IPS-20b (cell line): ENCODE results near the gene BAIAP2.
"Not testable (repeated sequence)": the region's sequence is repeated elsewhere in the genome, so short reads cannot be mapped to it uniquely, and the experiment has no call there.

Experiments used
- H3K27ac ChIP-seq: one replicate; pipeline ENCODE4 v1.5.1; 2013; ENCODE audit warnings: low read length
- H3K27me3 ChIP-seq: 2 replicates; pipeline ENCODE4 v1.6.1; 2013; ENCODE audit warnings: mild to moderate bottlenecking, low read length, inconsistent platforms; ENCODE audit not compliant: insufficient read depth
- H3K36me3 ChIP-seq: 2 replicates; pipeline ENCODE4 v1.6.1; 2013; ENCODE audit warnings: low read depth, mild to moderate bottlenecking, inconsistent platforms, low read length, moderate library complexity; ENCODE audit not compliant: insufficient read depth
- H3K4me1 ChIP-seq: 2 replicates; pipeline ENCODE4 v1.6.1; 2013; ENCODE audit warnings: mild to moderate bottlenecking, control low read depth, inconsistent platforms, low read length, moderate library complexity; ENCODE audit not compliant: insufficient read depth
- H3K4me3 ChIP-seq: 2 replicates; pipeline ENCODE4 v1.5.1; 2013; ENCODE audit warnings: mild to moderate bottlenecking, low read length, inconsistent platforms
- H3K9ac ChIP-seq: 2 replicates; pipeline ENCODE4 v1.6.1; 2013; ENCODE audit warnings: low read depth, mild to moderate bottlenecking, inconsistent platforms, low read length, moderate library complexity
- H3K9me3 ChIP-seq: 2 replicates; pipeline ENCODE4 v1.6.1; 2013; ENCODE audit warnings: mild to moderate bottlenecking, low read depth, low read length, inconsistent platforms; ENCODE audit not compliant: insufficient read depth

Gene BAIAP2

GRCh38 chr17:81027038-81027437 is 7.9 kb upstream of the BAIAP2 start:
- no peaks in the 10 kb centered on the region for H3K4me1 ChIP-seq
- no peak overlapping the region for H3K4me3 ChIP-seq
- no peaks in the 10 kb centered on the region for H3K9me3 ChIP-seq
- no peak overlapping the region for H3K9ac ChIP-seq
- no peaks in the 10 kb centered on the region for H3K36me3 ChIP-seq
- no peak overlapping the region for H3K27ac ChIP-seq
- H3K27me3 ChIP-seq, result no peaks in the 10 kb centered on the region; the same call in 1 of the 2 replicates

- Histone ChIP-seq H3K27me3 (peaks cover 1% of the 10 kb centered on the region; the same call in 1 of the 2 replicates), H3K36me3 (no peaks in the 10 kb centered on the region), H3K9me3 (no peaks in the 10 kb centered on the region), H3K4me3 (no peak overlapping the region), H3K4me1 (no peaks in the 10 kb centered on the region), H3K27ac (no peak overlapping the region), H3K9ac (no peak overlapping the region)
Measured at GRCh38 chr17:81027591-81028505, 7.1 kb upstream of the BAIAP2 start.

GRCh38 chr17:81028506-81028858 is 6.5 kb upstream of the BAIAP2 start:
- Histone ChIP-seq H3K27me3 (peaks cover 8% of the 10 kb centered on the region), H3K9me3 (no peaks in the 10 kb centered on the region), H3K9ac (no peak overlapping the region), H3K27ac (no peak overlapping the region), H3K4me3 (no peak overlapping the region), H3K36me3 (no peaks in the 10 kb centered on the region), H3K4me1 (no peaks in the 10 kb centered on the region; the same call in 1 of the 2 replicates)

- H3K9me3 ChIP-seq, result no peaks in the 10 kb centered on the region
- no peak overlapping the region for H3K4me3 ChIP-seq
- H3K27me3 ChIP-seq, result peaks cover 16% of the 10 kb centered on the region
- no peaks in the 10 kb centered on the region; the same call in 1 of the 2 replicates for H3K4me1 ChIP-seq
- H3K36me3 ChIP-seq, result no peaks in the 10 kb centered on the region
- H3K9ac ChIP-seq, result no peak overlapping the region
- H3K27ac ChIP-seq, result no peak overlapping the region
Measured at GRCh38 chr17:81029859-81030258, 5.1 kb upstream of the BAIAP2 start.

- not testable (repeated sequence) for H3K4me3 ChIP-seq, H3K27ac ChIP-seq, H3K4me1 ChIP-seq, H3K9ac ChIP-seq, H3K36me3 ChIP-seq, H3K9me3 ChIP-seq
- peaks cover 16% of the 10 kb centered on the region for H3K27me3 ChIP-seq
Measured at GRCh38 chr17:81030312-81030711, 4.6 kb upstream of the BAIAP2 start.

GRCh38 chr17:81030741-81031565 is 4.0 kb upstream of the BAIAP2 start:
- H3K36me3 ChIP-seq, result no peaks in the 10 kb centered on the region
- no peaks in the 10 kb centered on the region for H3K9me3 ChIP-seq
- peaks cover 19% of the 10 kb centered on the region for H3K27me3 ChIP-seq
- H3K9ac ChIP-seq, result no peak overlapping the region
- H3K4me3 ChIP-seq, result no peak overlapping the region
- H3K4me1 ChIP-seq, result no peaks in the 10 kb centered on the region; the same call in 1 of the 2 replicates
- H3K27ac ChIP-seq, result no peak overlapping the region

GRCh38 chr17:81031566-81032550 is 3.1 kb upstream of the BAIAP2 start:
- H3K27me3 ChIP-seq, result peaks cover 28% of the 10 kb centered on the region
- H3K9me3 ChIP-seq, result no peaks in the 10 kb centered on the region
- no peak overlapping the region for H3K9ac ChIP-seq
- no peaks in the 10 kb centered on the region; the same call in 1 of the 2 replicates for H3K4me1 ChIP-seq
- no peak overlapping the region for H3K27ac ChIP-seq
- H3K4me3 ChIP-seq, result no peak overlapping the region
- no peaks in the 10 kb centered on the region for H3K36me3 ChIP-seq

GRCh38 chr17:81032641-81033480 is 2.1 kb upstream of the BAIAP2 start:
- no peaks in the 10 kb centered on the region for H3K9me3 ChIP-seq
- no peaks in the 10 kb centered on the region; the same call in 1 of the 2 replicates for H3K4me1 ChIP-seq
- H3K27ac ChIP-seq, result no peak overlapping the region
- H3K9ac ChIP-seq, result no peak overlapping the region
- no peaks in the 10 kb centered on the region for H3K36me3 ChIP-seq
- peaks cover 31% of the 10 kb centered on the region for H3K27me3 ChIP-seq
- H3K4me3 ChIP-seq, result no peak overlapping the region

- Histone ChIP-seq H3K9ac (peak overlapping the region; percentile 56; the same call in 1 of the 2 replicates), H3K4me3 (peak overlapping the region; percentile 69), H3K27ac (no peak overlapping the region)
Measured at GRCh38 chr17:81033535-81034167, 1.3 kb upstream of the BAIAP2 start.

GRCh38 chr17:81034168-81034777 is 678 bp upstream of the BAIAP2 start:
- H3K4me1 ChIP-seq, result no peaks in the 10 kb centered on the region; the same call in 1 of the 2 replicates
- no peaks in the 10 kb centered on the region for H3K36me3 ChIP-seq
- H3K27ac ChIP-seq, result no peak overlapping the region
- peak overlapping the region; percentile 56; the same call in 1 of the 2 replicates for H3K9ac ChIP-seq
- peaks cover 31% of the 10 kb centered on the region for H3K27me3 ChIP-seq
- no peaks in the 10 kb centered on the region for H3K9me3 ChIP-seq
- H3K4me3 ChIP-seq, result peak overlapping the region; percentile 69

More at GRCh38 chr17:81033535-81034167, 1.3 kb upstream of the BAIAP2 start:
- Histone ChIP-seq H3K36me3 (no peaks in the 10 kb centered on the region), H3K4me1 (no peaks in the 10 kb centered on the region; the same call in 1 of the 2 replicates), H3K9me3 (no peaks in the 10 kb centered on the region), H3K27me3 (peaks cover 31% of the 10 kb centered on the region)
